ENCODE results near the gene ANK3. TPM values are rescaled to one million over a fixed set of nuclear protein-coding genes. Genes with fewer than 3 reads are reported as not detected.

Gene ANK3
- total RNA-seq, 1 experiment from 2014 or later, result 6.7 TPM

DNA sequence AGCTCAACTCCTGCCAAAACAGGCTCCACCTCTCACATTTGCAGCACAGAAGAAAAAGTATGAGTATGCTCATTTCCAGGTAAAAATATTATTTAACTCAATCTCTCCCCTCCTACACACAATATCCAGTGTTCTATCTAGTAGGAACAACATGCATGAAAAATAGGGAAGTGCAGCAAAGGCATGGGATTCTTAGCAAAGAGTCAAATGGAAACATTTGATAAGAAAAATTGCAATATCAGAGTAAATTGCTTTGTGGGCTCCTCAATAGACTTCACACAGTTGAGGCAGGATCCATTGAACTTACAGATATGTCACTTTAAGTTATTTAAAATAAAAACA, 150.9 kb downstream of the ANK3 start:
- Mint-ChIP-seq H3K27me3 (ENCODE audit: insufficient read depth, unreplicated experiment) (no peaks in the 10 kb centered on the region), H3K36me3 (ENCODE audit: insufficient read depth, unreplicated experiment) (no peaks in the 10 kb centered on the region), H3K9me3 (ENCODE audit: unreplicated experiment) (no peaks in the 10 kb centered on the region), H3K27ac (ENCODE audit: low read depth, unreplicated experiment) (no peak overlapping the region), H3K4me1 (ENCODE audit: insufficient read depth, unreplicated experiment) (no peaks in the 10 kb centered on the region), H3K4me3 (ENCODE audit: unreplicated experiment) (no peak overlapping the region)
- no TSS peak for BruUV-seq (replicated peaks)
- TF ChIP-seq, protein P1, sequence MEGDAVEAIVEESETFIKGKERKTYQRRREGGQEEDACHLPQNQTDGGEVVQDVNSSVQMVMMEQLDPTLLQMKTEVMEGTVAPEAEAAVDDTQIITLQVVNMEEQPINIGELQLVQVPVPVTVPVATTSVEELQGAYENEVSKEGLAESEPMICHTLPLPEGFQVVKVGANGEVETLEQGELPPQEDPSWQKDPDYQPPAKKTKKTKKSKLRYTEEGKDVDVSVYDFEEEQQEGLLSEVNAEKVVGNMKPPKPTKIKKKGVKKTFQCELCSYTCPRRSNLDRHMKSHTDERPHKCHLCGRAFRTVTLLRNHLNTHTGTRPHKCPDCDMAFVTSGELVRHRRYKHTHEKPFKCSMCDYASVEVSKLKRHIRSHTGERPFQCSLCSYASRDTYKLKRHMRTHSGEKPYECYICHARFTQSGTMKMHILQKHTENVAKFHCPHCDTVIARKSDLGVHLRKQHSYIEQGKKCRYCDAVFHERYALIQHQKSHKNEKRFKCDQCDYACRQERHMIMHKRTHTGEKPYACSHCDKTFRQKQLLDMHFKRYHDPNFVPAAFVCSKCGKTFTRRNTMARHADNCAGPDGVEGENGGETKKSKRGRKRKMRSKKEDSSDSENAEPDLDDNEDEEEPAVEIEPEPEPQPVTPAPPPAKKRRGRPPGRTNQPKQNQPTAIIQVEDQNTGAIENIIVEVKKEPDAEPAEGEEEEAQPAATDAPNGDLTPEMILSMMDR (IDR thresholded peaks at IDR 0.05; ENCODE audit: unreplicated experiment), result no peak
- no peak for DNase-seq (ENCODE audit: unreplicated experiment)
- ChIA-PET POLR2A (interaction anchor here (0.6 to 1.5 kb wide), 3 partner anchors 8 to 195 kb away, joined by 3 to 5 read pairs (median 3); no protein-coding TSS in a partner anchor), CTCF (interaction anchor here (0.5 to 3.1 kb wide), 26 partner anchors 8 to 616 kb away, joined by 3 to 43 read pairs (median 4); no protein-coding TSS in a partner anchor)
- intact Hi-C loops (cut with micrococcal nuclease), result loop anchor here (1.0 to 10.0 kb wide), 3 partner anchors 76 to 408 kb away; no protein-coding TSS in a partner anchor

DNA sequence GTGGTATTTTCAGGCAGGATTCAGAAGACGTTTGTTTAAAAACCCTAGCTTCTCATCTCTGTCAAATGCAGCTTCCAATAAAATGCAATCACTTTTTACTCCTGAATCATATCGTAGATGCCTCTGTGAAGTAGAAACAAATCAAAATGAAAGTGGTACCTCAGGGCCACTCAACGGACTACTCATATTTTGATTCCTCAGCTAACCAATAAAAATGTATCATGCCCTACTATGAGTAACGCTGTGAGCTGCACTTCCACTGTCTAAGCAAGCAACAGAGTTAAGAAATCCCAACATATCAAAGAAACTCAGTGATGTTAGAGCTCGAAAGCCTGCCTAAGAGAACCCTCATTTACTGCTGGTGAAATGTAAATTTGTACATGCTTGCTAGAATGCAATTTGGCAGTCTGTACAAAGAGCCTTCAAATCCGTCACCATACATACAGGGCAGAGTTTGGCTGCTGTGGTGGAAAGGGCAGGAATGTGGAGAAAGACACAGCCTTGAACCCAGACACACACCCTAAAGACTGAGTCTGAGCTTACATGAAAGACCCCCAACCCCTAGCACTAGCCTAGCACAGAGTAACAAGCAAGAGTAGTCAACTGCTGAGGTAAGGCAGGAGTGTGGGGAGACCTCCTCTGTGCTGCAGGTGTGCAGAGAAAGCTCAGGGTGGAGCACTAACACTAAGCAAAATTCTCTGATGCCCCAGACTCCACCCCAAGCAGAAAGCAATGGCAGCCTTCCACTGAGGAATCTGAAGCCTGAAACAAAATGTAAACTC, 151.5 kb downstream of the ANK3 start:
- ChIA-PET CTCF (interaction anchor here (0.5 to 3.1 kb wide), 30 partner anchors 8 to 1555 kb away, joined by 3 to 43 read pairs (median 4); no protein-coding TSS in a partner anchor), POLR2A (interaction anchor here (0.6 to 1.5 kb wide), 3 partner anchors 7 to 196 kb away, joined by 3 to 5 read pairs (median 3); no protein-coding TSS in a partner anchor)
- intact Hi-C loops (cut with micrococcal nuclease), result loop anchor here (1.0 to 10.0 kb wide), 3 partner anchors 77 to 409 kb away; no protein-coding TSS in a partner anchor
- Mint-ChIP-seq H3K27me3 (ENCODE audit: insufficient read depth, unreplicated experiment) (no peaks in the 10 kb centered on the region), H3K4me3 (ENCODE audit: unreplicated experiment) (no peak overlapping the region), H3K4me1 (ENCODE audit: insufficient read depth, unreplicated experiment) (no peaks in the 10 kb centered on the region), H3K9me3 (ENCODE audit: unreplicated experiment) (no peaks in the 10 kb centered on the region), H3K36me3 (ENCODE audit: insufficient read depth, unreplicated experiment) (no peaks in the 10 kb centered on the region), H3K27ac (ENCODE audit: low read depth, unreplicated experiment) (no peak overlapping the region)
- peak; percentile 52 for DNase-seq (ENCODE audit: unreplicated experiment)
- no TSS peak for BruUV-seq (replicated peaks)
- TF ChIP-seq, protein P1 (IDR thresholded peaks at IDR 0.05; ENCODE audit: unreplicated experiment), result no peak

DNA sequence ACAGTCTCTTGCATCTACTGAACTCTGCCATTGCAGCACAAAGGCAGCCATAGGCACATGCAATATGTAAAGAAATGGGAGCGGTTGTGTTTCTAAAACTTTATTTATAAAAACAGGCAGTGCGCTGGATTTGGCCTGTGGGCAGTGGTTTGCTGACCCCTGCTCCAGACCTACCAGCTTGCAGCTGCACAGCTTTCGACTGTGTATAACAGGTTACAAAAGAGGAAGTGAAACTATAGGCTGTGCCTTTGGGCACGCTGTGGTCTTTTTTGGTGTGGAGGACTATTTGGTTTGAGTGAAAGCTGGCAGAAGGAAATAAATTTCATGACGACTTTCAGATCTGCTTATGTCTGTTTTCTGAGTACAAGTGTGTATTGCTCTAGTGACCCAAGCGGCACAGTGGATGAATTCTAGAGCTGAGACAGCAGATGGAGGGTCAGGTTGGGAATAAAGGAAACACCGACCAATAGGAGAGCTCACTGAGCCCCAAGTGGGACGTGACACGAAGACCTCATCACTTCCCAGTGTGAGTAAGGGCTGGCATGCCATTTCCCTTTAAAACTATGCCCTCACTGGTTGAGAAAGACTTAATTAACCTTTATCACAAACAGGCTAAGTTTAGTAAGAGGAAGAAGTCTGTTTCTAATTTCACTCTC, 152.7 kb downstream of the ANK3 start:
- Mint-ChIP-seq H3K4me3 (ENCODE audit: unreplicated experiment) (no peak overlapping the region), H3K27me3 (ENCODE audit: insufficient read depth, unreplicated experiment) (no peaks in the 10 kb centered on the region), H3K4me1 (ENCODE audit: insufficient read depth, unreplicated experiment) (no peaks in the 10 kb centered on the region), H3K27ac (ENCODE audit: low read depth, unreplicated experiment) (no peak overlapping the region), H3K9me3 (ENCODE audit: unreplicated experiment) (no peaks in the 10 kb centered on the region), H3K36me3 (ENCODE audit: insufficient read depth, unreplicated experiment) (no peaks in the 10 kb centered on the region)
- TF ChIP-seq, protein P1 (IDR thresholded peaks at IDR 0.05; ENCODE audit: unreplicated experiment), result no peak
- intact Hi-C loops (cut with micrococcal nuclease), result loop anchor here (10.0 kb wide), 1 partner anchor 78 kb away; no protein-coding TSS in a partner anchor
- no peak for DNase-seq (ENCODE audit: unreplicated experiment)
- no TSS peak for BruUV-seq (replicated peaks)
- ChIA-PET POLR2A (no interaction called here), CTCF (interaction anchor here (0.6 to 3.1 kb wide), 5 partner anchors 11 to 1556 kb away, joined by 3 to 43 read pairs (median 12); no protein-coding TSS in a partner anchor)

DNA sequence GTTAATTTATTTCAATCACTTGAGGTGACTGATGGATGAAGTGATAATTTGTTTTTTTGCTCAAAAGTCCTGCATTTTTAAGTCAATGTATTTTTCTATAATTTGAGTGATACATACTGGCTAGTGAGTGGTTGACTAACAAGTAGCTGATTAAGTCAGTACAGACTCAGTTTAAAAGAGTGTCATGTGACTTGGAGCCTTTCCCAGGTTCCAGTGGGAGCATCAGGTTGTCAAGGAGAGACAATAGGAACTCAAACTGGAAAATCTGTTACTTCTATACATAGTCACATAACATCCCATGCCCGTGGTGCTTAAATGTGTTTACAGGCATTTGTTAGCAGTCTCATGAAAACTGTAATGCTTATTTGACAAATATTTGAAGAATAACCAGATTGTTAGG, 154.7 kb downstream of the ANK3 start:
- intact Hi-C loops (cut with micrococcal nuclease), result loop anchor here (10.0 kb wide), 1 partner anchor 80 kb away; no protein-coding TSS in a partner anchor
- Mint-ChIP-seq H3K27me3 (ENCODE audit: insufficient read depth, unreplicated experiment) (no peaks in the 10 kb centered on the region), H3K27ac (ENCODE audit: low read depth, unreplicated experiment) (no peak overlapping the region), H3K36me3 (ENCODE audit: insufficient read depth, unreplicated experiment) (no peaks in the 10 kb centered on the region), H3K9me3 (ENCODE audit: unreplicated experiment) (no peaks in the 10 kb centered on the region), H3K4me3 (ENCODE audit: unreplicated experiment) (no peak overlapping the region), H3K4me1 (ENCODE audit: insufficient read depth, unreplicated experiment) (no peaks in the 10 kb centered on the region)
- ChIA-PET CTCF (interaction anchor here (1.2 kb wide), 1 partner anchor 199 kb away, joined by 5 read pairs; no protein-coding TSS in a partner anchor), POLR2A (interaction anchor here (1.4 kb wide), 1 partner anchor 10 kb away, joined by 4 read pairs; no protein-coding TSS in a partner anchor)
- peak; percentile 55 for DNase-seq (ENCODE audit: unreplicated experiment)
- no TSS peak for BruUV-seq (replicated peaks)
- TF ChIP-seq, protein P1 (IDR thresholded peaks at IDR 0.05; ENCODE audit: unreplicated experiment), result no peak

All from MCF 10A (cell line).